Activated CD4-positive, alpha-beta T cell treated with anti-CD3 and anti-CD28 coated beads, Interleukin-2, amount 10 ng/mL, durations not matched to agents 7 days and 5 days (primary cell): Measurements from ENCODE around the gene EGR4. TPM values are rescaled to one million over a fixed set of nuclear protein-coding genes. Genes with fewer than 3 reads are reported as not detected.
"Not testable (repeated sequence)": the region's sequence is repeated elsewhere in the genome, so short reads cannot be mapped to it uniquely, and the experiment has no call there.

ENCODE experiments used
- CTCF ChIA-PET: fragments of 350-600 bp; sonication (Branson Sonifier 250); formaldehyde crosslinking; loops from one replicate; lab custom pipeline; 2021; ENCODE audit warnings: antibody characterized with exemption; lab: Charles Lee
- POLR2A ChIA-PET: fragments of 350-600 bp; sonication (Branson Sonifier 250); formaldehyde crosslinking; loops from one replicate; lab custom pipeline; 2021; ENCODE audit warnings: antibody characterized with exemption; lab: Charles Lee
- DNase-seq: peaks from one replicate; pipeline ENCODE4 v3.0.0-alpha.2; 2020
- H3K27ac Mint-ChIP-seq: one replicate; pipeline ENCODE4 v1.8.0; 2021; ENCODE audit warnings: mild to moderate bottlenecking, moderate library complexity, mixed read lengths
- H3K27me3 Mint-ChIP-seq: one replicate; pipeline ENCODE4 v1.8.0; 2021; ENCODE audit warnings: mixed read lengths
- H3K36me3 Mint-ChIP-seq: one replicate; pipeline ENCODE4 v1.8.0; 2021; ENCODE audit warnings: low read depth, mixed read lengths
- H3K4me1 Mint-ChIP-seq: one replicate; pipeline ENCODE4 v1.8.0; 2021; ENCODE audit warnings: mixed read lengths
- H3K4me3 Mint-ChIP-seq: one replicate; pipeline ENCODE4 v1.8.0; 2021; ENCODE audit warnings: mild to moderate bottlenecking, moderate library complexity, mixed read lengths
- H3K9me3 Mint-ChIP-seq: one replicate; pipeline ENCODE4 v1.8.0; 2021; ENCODE audit warnings: mixed read lengths
- total RNA-seq, 2 experiments: library from RNA; stranded (reverse); gene quantifications; one replicate each; pipeline ENCODE4 v1.2.3, GENCODE V29; 2021

The EGR4 gene
- total RNA-seq, 2 experiments from 2014 or later: not detected

GRCh38 chr2:73267008-73267407 is 26.3 kb downstream of the EGR4 start:
- CTCF ChIA-PET: no interaction called here
- Mint-ChIP-seq H3K27ac (no peak overlapping the region), H3K27me3 (no peaks in the 10 kb centered on the region), H3K4me3 (no peak overlapping the region), H3K9me3 (no peaks in the 10 kb centered on the region), H3K4me1 (peaks cover 22% of the 10 kb centered on the region), H3K36me3 (peaks cover 17% of the 10 kb centered on the region)
- POLR2A ChIA-PET: no interaction called here
- no peak for DNase-seq

- H3K9me3 Mint-ChIP-seq: no peaks in the 10 kb centered on the region
- H3K27me3 Mint-ChIP-seq: no peaks in the 10 kb centered on the region
- DNase-seq: no peak
- peaks cover 17% of the 10 kb centered on the region for H3K36me3 Mint-ChIP-seq
- no peak overlapping the region for H3K4me3 Mint-ChIP-seq
- no peak overlapping the region for H3K27ac Mint-ChIP-seq
- H3K4me1 Mint-ChIP-seq: peaks cover 22% of the 10 kb centered on the region
- ChIA-PET POLR2A (no interaction called here), CTCF (no interaction called here)
Measured at GRCh38 chr2:73266061-73266901, 27.1 kb downstream of the EGR4 start.

- no peaks in the 10 kb centered on the region for H3K27me3 Mint-ChIP-seq
- DNase-seq: no peak
- peak overlapping the region; percentile 63 for H3K27ac Mint-ChIP-seq
- ChIA-PET CTCF (no interaction called here), POLR2A (no interaction called here)
- no peaks in the 10 kb centered on the region for H3K9me3 Mint-ChIP-seq
- peaks cover 15% of the 10 kb centered on the region for H3K36me3 Mint-ChIP-seq
- peaks cover 22% of the 10 kb centered on the region for H3K4me1 Mint-ChIP-seq
- no peak overlapping the region for H3K4me3 Mint-ChIP-seq
Measured at GRCh38 chr2:73265298-73266060, 27.9 kb downstream of the EGR4 start.

- H3K27me3 Mint-ChIP-seq: no peaks in the 10 kb centered on the region
- ChIA-PET CTCF (no interaction called here), POLR2A (no interaction called here)
- peaks cover 17% of the 10 kb centered on the region for H3K4me1 Mint-ChIP-seq
- peaks cover 15% of the 10 kb centered on the region for H3K36me3 Mint-ChIP-seq
- no peaks in the 10 kb centered on the region for H3K9me3 Mint-ChIP-seq
- no peak overlapping the region for H3K27ac Mint-ChIP-seq
- DNase-seq: no peak
- no peak overlapping the region for H3K4me3 Mint-ChIP-seq
Measured at GRCh38 chr2:73264783-73265182, 28.6 kb downstream of the EGR4 start.

GRCh38 chr2:73264332-73264606 is 29.1 kb downstream of the EGR4 start:
- Mint-ChIP-seq H3K4me3 (no peak overlapping the region), H3K9me3 (no peaks in the 10 kb centered on the region), H3K27me3 (no peaks in the 10 kb centered on the region), H3K36me3 (peaks cover 15% of the 10 kb centered on the region), H3K27ac (no peak overlapping the region), H3K4me1 (peaks cover 15% of the 10 kb centered on the region)
- POLR2A ChIA-PET: no interaction called here
- CTCF ChIA-PET: no interaction called here
- DNase-seq: no peak

GRCh38 chr2:73263540-73264331 is 29.6 kb downstream of the EGR4 start:
- no peaks in the 10 kb centered on the region for H3K9me3 Mint-ChIP-seq
- no peaks in the 10 kb centered on the region for H3K27me3 Mint-ChIP-seq
- no peak for DNase-seq
- H3K4me1 Mint-ChIP-seq: peaks cover 16% of the 10 kb centered on the region
- peaks cover 19% of the 10 kb centered on the region for H3K36me3 Mint-ChIP-seq
- CTCF ChIA-PET: interaction anchor here (1.0 to 2.0 kb wide), 3 partner anchors 8 to 19 kb away, joined by 3 to 6 read pairs (median 5); no protein-coding TSS in a partner anchor
- H3K4me3 Mint-ChIP-seq: no peak overlapping the region
- POLR2A ChIA-PET: no interaction called here
- no peak overlapping the region for H3K27ac Mint-ChIP-seq

GRCh38 chr2:73262691-73263429 is 30.5 kb downstream of the EGR4 start:
- DNase-seq, H3K4me3 Mint-ChIP-seq, POLR2A ChIA-PET, H3K9me3 Mint-ChIP-seq, H3K27ac Mint-ChIP-seq, H3K4me1 Mint-ChIP-seq, H3K27me3 Mint-ChIP-seq: not testable (repeated sequence)
- CTCF ChIA-PET: interaction anchor here (0.6 to 2.0 kb wide), 5 partner anchors 9 to 1158 kb away, joined by 3 to 6 read pairs (median 5); partner anchors contain the start of gene C2orf81
- peaks cover 14% of the 10 kb centered on the region for H3K36me3 Mint-ChIP-seq

GRCh38 chr2:73262108-73262651 is 31.2 kb downstream of the EGR4 start:
- CTCF ChIA-PET: interaction anchor here (0.6 to 2.0 kb wide), 3 partner anchors 9 to 1159 kb away, joined by 3 to 5 read pairs (median 5); partner anchors contain the start of gene C2orf81
- Mint-ChIP-seq H3K36me3 (peaks cover 12% of the 10 kb centered on the region), H3K4me1 (peaks cover 6% of the 10 kb centered on the region), H3K9me3 (no peaks in the 10 kb centered on the region), H3K27me3 (no peaks in the 10 kb centered on the region), H3K27ac (no peak overlapping the region), H3K4me3 (no peak overlapping the region)
- no peak for DNase-seq
- POLR2A ChIA-PET: no interaction called here

- H3K27ac Mint-ChIP-seq: no peak overlapping the region
- no peak overlapping the region for H3K4me3 Mint-ChIP-seq
- H3K4me1 Mint-ChIP-seq: peaks cover 1% of the 10 kb centered on the region
- no peaks in the 10 kb centered on the region for H3K27me3 Mint-ChIP-seq
- H3K9me3 Mint-ChIP-seq: no peaks in the 10 kb centered on the region
- no peak for DNase-seq
- peaks cover 9% of the 10 kb centered on the region for H3K36me3 Mint-ChIP-seq
- POLR2A ChIA-PET: no interaction called here
- CTCF ChIA-PET: no interaction called here
Measured at GRCh38 chr2:73260338-73260984, 32.9 kb downstream of the EGR4 start.

GRCh38 chr2:73259704-73260337 is 33.5 kb downstream of the EGR4 start:
- no peak overlapping the region for H3K27ac Mint-ChIP-seq
- DNase-seq: no peak
- H3K4me1 Mint-ChIP-seq: peaks cover 1% of the 10 kb centered on the region
- no peaks in the 10 kb centered on the region for H3K9me3 Mint-ChIP-seq
- H3K27me3 Mint-ChIP-seq: no peaks in the 10 kb centered on the region
- CTCF ChIA-PET: no interaction called here
- peaks cover 11% of the 10 kb centered on the region for H3K36me3 Mint-ChIP-seq
- POLR2A ChIA-PET: no interaction called here
- H3K4me3 Mint-ChIP-seq: no peak overlapping the region

- DNase-seq: no peak
- H3K27me3 Mint-ChIP-seq: no peaks in the 10 kb centered on the region
- no peaks in the 10 kb centered on the region for H3K9me3 Mint-ChIP-seq
- no peak overlapping the region for H3K4me3 Mint-ChIP-seq
- peaks cover 15% of the 10 kb centered on the region for H3K36me3 Mint-ChIP-seq
- no peak overlapping the region for H3K27ac Mint-ChIP-seq
- POLR2A ChIA-PET: no interaction called here
- H3K4me1 Mint-ChIP-seq: peaks cover 1% of the 10 kb centered on the region
- CTCF ChIA-PET: interaction anchor here (0.6 kb wide), 1 partner anchor 23 kb away, joined by 4 read pairs; no protein-coding TSS in a partner anchor
Measured at GRCh38 chr2:73259276-73259675, 34.1 kb downstream of the EGR4 start.
